HG02798 (cell line): ENCODE measurements around the gene PLCG1.
"Not testable (repeated sequence)": the region's sequence is repeated elsewhere in the genome, so short reads cannot be mapped to it uniquely, and the experiment has no call there.

Experiments
- ATAC-seq: cut with Tn5 transposase; IDR thresholded peaks from one replicate; pipeline ENCODE4 v1.9.1; 2021; ENCODE audit warnings: mild to moderate bottlenecking; ENCODE audit not compliant: unreplicated experiment, poor library complexity

Gene PLCG1

GRCh38 chr20:41136680-41137613, at the start of gene PLCG1:
TSS of gene PLCG1 (plus strand) at chr20:41137543. CDS start at chr20:41137642, 99 bp downstream.
- ATAC-seq = peak; percentile 59

- ATAC-seq = no peak
Observed at GRCh38 chr20:41087777-41088176, 49.6 kb upstream of the PLCG1 start.

GRCh38 chr20:41089555-41089954, 47.8 kb upstream of the PLCG1 start:
- ATAC-seq = no peak

- no peak for ATAC-seq
Observed at GRCh38 chr20:41091927-41092326, 45.4 kb upstream of the PLCG1 start.

GRCh38 chr20:41094353-41095055, 42.8 kb upstream of the PLCG1 start:
- ATAC-seq = no peak

GRCh38 chr20:41095110-41095969, 42.0 kb upstream of the PLCG1 start:
- peak; percentile 34 for ATAC-seq

- no peak for ATAC-seq
Observed at GRCh38 chr20:41098703-41099250, 38.6 kb upstream of the PLCG1 start.

- no peak for ATAC-seq
Observed at GRCh38 chr20:41100001-41100480, 37.3 kb upstream of the PLCG1 start.

GRCh38 chr20:41101660-41102059, 35.7 kb upstream of the PLCG1 start:
- no peak for ATAC-seq

- ATAC-seq = no peak
Observed at GRCh38 chr20:41108531-41108930, 28.8 kb upstream of the PLCG1 start.

GRCh38 chr20:41110012-41110411, 27.3 kb upstream of the PLCG1 start:
- ATAC-seq = no peak

GRCh38 chr20:41110930-41111577, 26.3 kb upstream of the PLCG1 start:
- no peak for ATAC-seq

GRCh38 chr20:41111578-41111951, 25.8 kb upstream of the PLCG1 start:
- ATAC-seq = no peak

- no peak for ATAC-seq
Observed at GRCh38 chr20:41116282-41116956, 20.9 kb upstream of the PLCG1 start.

- ATAC-seq = not testable (repeated sequence)
Observed at GRCh38 chr20:41118159-41118558, 19.2 kb upstream of the PLCG1 start.

- no peak for ATAC-seq
Observed at GRCh38 chr20:41118632-41119031, 18.7 kb upstream of the PLCG1 start.

- no peak for ATAC-seq
Observed at GRCh38 chr20:41119614-41120561, 17.5 kb upstream of the PLCG1 start.

- ATAC-seq = no peak
Observed at GRCh38 chr20:41121399-41121798, 15.9 kb upstream of the PLCG1 start.
